ENCODE results near the gene CXCL17. TPM values are rescaled to one million over a fixed set of nuclear protein-coding genes. Genes with fewer than 3 reads are reported as not detected.
A peak's percentile ranks its signal among the peaks of the same experiment; 100 is the strongest.

CXCL17 gene
- total RNA-seq, 1 experiment from 2014 or later, result 0.98 TPM

DNA sequence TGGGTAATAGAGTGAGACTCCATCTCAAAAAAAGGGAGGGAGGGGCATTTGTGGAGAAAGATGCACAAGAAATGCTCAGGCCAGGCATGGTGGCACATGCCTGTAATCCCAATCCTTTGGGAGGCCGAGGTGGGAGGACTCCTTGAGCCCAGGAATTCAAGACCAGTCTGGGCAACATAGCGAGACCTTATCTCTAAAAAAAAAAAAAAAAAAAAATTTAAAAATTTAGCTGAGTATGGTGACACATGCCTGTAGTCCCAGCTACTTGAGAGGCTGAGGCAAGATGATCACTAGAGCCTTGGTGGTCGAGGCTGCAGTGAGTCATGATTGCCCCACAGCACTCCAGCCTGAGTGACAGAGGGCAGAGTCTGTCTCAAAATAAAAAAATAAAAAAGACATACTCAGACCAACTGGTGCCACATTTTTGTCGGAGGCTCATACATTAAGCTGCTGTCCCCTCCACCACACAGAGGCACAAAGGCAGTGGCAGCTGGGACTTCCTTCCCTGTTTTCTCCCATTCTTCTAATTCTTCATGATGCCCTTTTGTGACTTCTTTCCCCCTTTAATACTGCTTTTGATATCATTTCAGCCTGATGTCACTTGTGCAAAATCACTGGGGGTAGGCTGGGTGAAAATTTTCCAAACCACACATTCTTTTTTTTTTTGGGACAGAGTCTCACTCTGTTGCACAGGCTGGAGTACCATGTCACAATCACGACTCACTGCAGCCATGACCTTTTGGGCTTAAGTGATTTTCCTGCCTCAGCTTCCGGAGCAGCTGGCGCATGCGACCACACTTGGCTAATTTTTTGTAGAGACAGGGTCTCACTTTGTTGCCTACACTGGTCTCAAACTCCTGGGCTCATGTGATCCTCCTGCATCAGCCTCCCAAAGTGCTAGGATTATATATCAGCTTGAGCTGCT lies 26.8 kb upstream of the CXCL17 start:
- H3K4me2 ChIP-seq (ENCODE audit: low read length), result no peak overlapping the region
- intact Hi-C loops (cut with micrococcal nuclease), result no loop called here
- no peaks in the 10 kb centered on the region for H3K36me3 ChIP-seq (ENCODE audit: low read depth, low read length)
- no peaks in the 10 kb centered on the region for H3K79me2 ChIP-seq (ENCODE audit: low read length)
- H3K9me2 ChIP-seq (replicated peaks; ENCODE audit: low read length), result no peaks in the 10 kb centered on the region
- no peak overlapping the region for H3K4me3 ChIP-seq (ENCODE audit: low read length)
- no peak overlapping the region for H3K27ac ChIP-seq (ENCODE audit: low read length)
- DNase-seq, result no peak
- ChIA-PET CTCF (no interaction called here), POLR2A (ENCODE audit: unreplicated experiment) (no interaction called here)
- H3K4me1 ChIP-seq (ENCODE audit: insufficient read depth, low read length), result peaks cover 31% of the 10 kb centered on the region
- H3K9me3 ChIP-seq (ENCODE audit: low read length), result no peaks in the 10 kb centered on the region
- no peak overlapping the region for H3K9ac ChIP-seq (ENCODE audit: low read length)
- TF ChIP-seq EZH2 (IDR thresholded peaks at IDR 0.05; ENCODE audit: low read length, unreplicated experiment) (no peak), EZH2phosphoT487 (IDR thresholded peaks at IDR 0.05; ENCODE audit: borderline replicate concordance, low read length) (no peak)
- no TSS peak for BruUV-seq (replicated peaks)
- H2AFZ ChIP-seq (ENCODE audit: low read length), result no peak overlapping the region
- no peaks in the 10 kb centered on the region for H3K27me3 ChIP-seq (ENCODE audit: low read length)
- no peaks in the 10 kb centered on the region for H4K20me1 ChIP-seq (ENCODE audit: low read length)
- ATAC-seq, result no peak
- no peaks in the 10 kb centered on the region for H3F3A ChIP-seq (ENCODE audit: low read length, unreplicated experiment)

DNA sequence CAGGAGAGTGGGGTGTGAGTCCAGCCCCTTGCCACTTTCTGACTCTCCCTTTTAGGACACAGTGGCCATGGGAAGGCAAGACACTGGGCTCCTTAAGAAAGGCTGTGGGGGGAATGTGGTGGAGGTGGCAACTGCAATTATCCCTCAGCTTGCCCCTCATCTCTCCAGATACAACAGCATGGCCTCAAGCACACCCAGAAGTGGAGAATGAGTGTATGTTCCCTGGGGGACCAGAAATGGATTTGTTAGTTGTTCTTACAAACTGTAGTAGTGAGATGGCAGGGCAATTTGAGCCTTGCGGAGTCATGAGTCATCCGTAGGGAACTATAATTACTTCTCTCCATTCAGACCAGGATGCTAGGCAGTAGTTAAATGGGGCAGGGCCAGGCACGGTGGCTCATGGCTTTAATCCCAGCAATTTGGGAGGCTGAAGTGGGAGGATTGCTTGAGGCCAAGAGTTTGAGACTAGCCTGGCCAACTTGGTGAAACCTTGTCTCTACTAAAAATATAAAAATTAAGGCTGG lies 25.6 kb upstream of the CXCL17 start:
- ATAC-seq, result peak; percentile 77
- Histone ChIP-seq H3K4me3 (ENCODE audit: low read length) (no peak overlapping the region), H3K27me3 (ENCODE audit: low read length) (no peaks in the 10 kb centered on the region), H3K4me2 (ENCODE audit: low read length) (peak overlapping the region; percentile 59), H3K4me1 (ENCODE audit: insufficient read depth, low read length) (peaks cover 31% of the 10 kb centered on the region), H3K9ac (ENCODE audit: low read length) (no peak overlapping the region), H4K20me1 (ENCODE audit: low read length) (no peaks in the 10 kb centered on the region), H3K27ac (ENCODE audit: low read length) (peak overlapping the region; percentile 70), H3K9me2 (replicated peaks; ENCODE audit: low read length) (no peaks in the 10 kb centered on the region), H3K36me3 (ENCODE audit: low read depth, low read length) (no peaks in the 10 kb centered on the region), H3K79me2 (ENCODE audit: low read length) (no peaks in the 10 kb centered on the region), H3K9me3 (ENCODE audit: low read length) (no peaks in the 10 kb centered on the region), H2AFZ (ENCODE audit: low read length) (no peak overlapping the region), H3F3A (ENCODE audit: low read length, unreplicated experiment) (no peaks in the 10 kb centered on the region)
- intact Hi-C loops (cut with micrococcal nuclease), result no loop called here
- BruUV-seq (replicated peaks), result no TSS peak
- TF ChIP-seq EZH2 (IDR thresholded peaks at IDR 0.05; ENCODE audit: low read length, unreplicated experiment) (no peak), EZH2phosphoT487 (IDR thresholded peaks at IDR 0.05; ENCODE audit: borderline replicate concordance, low read length) (no peak)
- TF ChIP-seq, protein P1, sequence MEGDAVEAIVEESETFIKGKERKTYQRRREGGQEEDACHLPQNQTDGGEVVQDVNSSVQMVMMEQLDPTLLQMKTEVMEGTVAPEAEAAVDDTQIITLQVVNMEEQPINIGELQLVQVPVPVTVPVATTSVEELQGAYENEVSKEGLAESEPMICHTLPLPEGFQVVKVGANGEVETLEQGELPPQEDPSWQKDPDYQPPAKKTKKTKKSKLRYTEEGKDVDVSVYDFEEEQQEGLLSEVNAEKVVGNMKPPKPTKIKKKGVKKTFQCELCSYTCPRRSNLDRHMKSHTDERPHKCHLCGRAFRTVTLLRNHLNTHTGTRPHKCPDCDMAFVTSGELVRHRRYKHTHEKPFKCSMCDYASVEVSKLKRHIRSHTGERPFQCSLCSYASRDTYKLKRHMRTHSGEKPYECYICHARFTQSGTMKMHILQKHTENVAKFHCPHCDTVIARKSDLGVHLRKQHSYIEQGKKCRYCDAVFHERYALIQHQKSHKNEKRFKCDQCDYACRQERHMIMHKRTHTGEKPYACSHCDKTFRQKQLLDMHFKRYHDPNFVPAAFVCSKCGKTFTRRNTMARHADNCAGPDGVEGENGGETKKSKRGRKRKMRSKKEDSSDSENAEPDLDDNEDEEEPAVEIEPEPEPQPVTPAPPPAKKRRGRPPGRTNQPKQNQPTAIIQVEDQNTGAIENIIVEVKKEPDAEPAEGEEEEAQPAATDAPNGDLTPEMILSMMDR (conservative IDR thresholded peaks at IDR 0.05; ENCODE audit: low read depth, low read length), result no peak
- ChIA-PET CTCF (no interaction called here), POLR2A (ENCODE audit: unreplicated experiment) (no interaction called here)
- DNase-seq, result peak; percentile 78

DNA sequence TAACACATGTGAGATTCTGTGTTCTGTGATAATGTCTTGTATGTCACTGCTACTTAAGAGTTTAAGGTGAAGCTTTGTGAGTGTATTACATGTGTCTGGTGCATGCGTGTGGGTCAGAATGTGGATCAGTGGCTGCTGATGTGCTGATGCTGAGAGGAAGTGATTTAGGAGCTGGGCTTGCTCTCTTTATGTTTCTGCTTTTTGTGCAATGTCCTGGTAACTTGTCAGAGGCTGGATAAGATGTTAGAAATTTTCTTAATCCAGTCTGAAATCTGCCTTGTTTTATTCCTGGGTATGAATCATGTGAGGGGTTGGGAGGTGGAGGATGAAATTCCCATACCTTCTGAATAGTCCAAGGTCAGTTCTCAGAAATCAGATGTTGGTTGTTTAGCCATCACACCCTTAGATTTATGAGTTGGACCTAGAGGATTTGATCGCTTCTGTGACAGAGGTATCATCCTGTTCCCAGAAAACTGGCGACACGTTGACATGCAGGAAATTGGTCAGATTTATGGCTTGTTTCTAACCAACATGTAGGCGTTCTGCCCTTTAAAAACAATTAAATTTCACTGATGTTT lies 24.5 kb upstream of the CXCL17 start:
- H3F3A ChIP-seq (ENCODE audit: low read length, unreplicated experiment), result no peaks in the 10 kb centered on the region
- H3K4me2 ChIP-seq (ENCODE audit: low read length), result no peak overlapping the region
- ATAC-seq (no peak), DNase-seq (no peak)
- no peak for TF ChIP-seq EZH2 (IDR thresholded peaks at IDR 0.05; ENCODE audit: low read length, unreplicated experiment)
- TF ChIP-seq EZH2phosphoT487 (IDR thresholded peaks at IDR 0.05; ENCODE audit: borderline replicate concordance, low read length), result no peak
- TF ChIP-seq, protein P1 (conservative IDR thresholded peaks at IDR 0.05; ENCODE audit: low read depth, low read length), result no peak
- no peak overlapping the region for H3K27ac ChIP-seq (ENCODE audit: low read length)
- H3K4me3 ChIP-seq (ENCODE audit: low read length), result no peak overlapping the region
- ChIA-PET POLR2A (ENCODE audit: unreplicated experiment) (no interaction called here), CTCF (no interaction called here)
- no peak overlapping the region for H3K9ac ChIP-seq (ENCODE audit: low read length)
- H3K4me1 ChIP-seq (ENCODE audit: insufficient read depth, low read length), result peaks cover 25% of the 10 kb centered on the region
- H3K9me2 ChIP-seq (replicated peaks; ENCODE audit: low read length), result no peaks in the 10 kb centered on the region
- BruUV-seq (replicated peaks), result no TSS peak
- H3K9me3 ChIP-seq (ENCODE audit: low read length), result no peaks in the 10 kb centered on the region
- H3K27me3 ChIP-seq (ENCODE audit: low read length), result no peaks in the 10 kb centered on the region
- H3K36me3 ChIP-seq (ENCODE audit: low read depth, low read length), result no peaks in the 10 kb centered on the region
- H2AFZ ChIP-seq (ENCODE audit: low read length), result no peak overlapping the region
- intact Hi-C loops (cut with micrococcal nuclease), result no loop called here
- H4K20me1 ChIP-seq (ENCODE audit: low read length), result no peaks in the 10 kb centered on the region
- no peaks in the 10 kb centered on the region for H3K79me2 ChIP-seq (ENCODE audit: low read length)
